Activated CD4-positive, alpha-beta T cell treated with anti-CD3 and anti-CD28 coated beads, Interleukin-10, Interleukin-2, amounts not matched to agents 100 ng/mL and 50 ng/mL, durations not matched to agents 16 hours and 8 hours (primary cell): Measurements from ENCODE around the gene IGF1R.

Experiments
- DNase-seq: peaks from one replicate; pipeline ENCODE4 v3.0.0-alpha.2; 2020

Gene IGF1R

DNA sequence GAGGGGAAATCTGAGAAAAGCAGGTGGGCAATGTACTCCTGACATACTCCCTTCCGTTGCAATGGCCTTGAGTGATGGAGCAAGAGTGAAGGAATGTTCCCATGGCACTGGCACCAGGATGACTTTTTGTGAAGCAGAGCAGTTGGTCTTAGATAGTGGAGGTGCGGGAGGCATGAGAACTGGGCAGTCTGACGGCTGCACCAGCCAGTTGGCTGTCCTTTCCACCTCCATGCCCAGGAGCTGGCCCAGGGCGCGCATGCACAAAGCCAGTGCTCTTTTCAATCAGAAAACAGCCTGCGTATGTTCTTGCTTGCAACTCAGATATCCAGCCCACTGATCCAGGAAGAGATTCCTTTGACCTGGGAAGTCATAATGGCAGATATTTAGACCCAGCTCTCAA is 222.4 kb downstream of the IGF1R start:
- no peak for DNase-seq

- DNase-seq = no peak
Measured at GRCh38 chr15:98872774-98873173, 224.4 kb downstream of the IGF1R start.

DNA sequence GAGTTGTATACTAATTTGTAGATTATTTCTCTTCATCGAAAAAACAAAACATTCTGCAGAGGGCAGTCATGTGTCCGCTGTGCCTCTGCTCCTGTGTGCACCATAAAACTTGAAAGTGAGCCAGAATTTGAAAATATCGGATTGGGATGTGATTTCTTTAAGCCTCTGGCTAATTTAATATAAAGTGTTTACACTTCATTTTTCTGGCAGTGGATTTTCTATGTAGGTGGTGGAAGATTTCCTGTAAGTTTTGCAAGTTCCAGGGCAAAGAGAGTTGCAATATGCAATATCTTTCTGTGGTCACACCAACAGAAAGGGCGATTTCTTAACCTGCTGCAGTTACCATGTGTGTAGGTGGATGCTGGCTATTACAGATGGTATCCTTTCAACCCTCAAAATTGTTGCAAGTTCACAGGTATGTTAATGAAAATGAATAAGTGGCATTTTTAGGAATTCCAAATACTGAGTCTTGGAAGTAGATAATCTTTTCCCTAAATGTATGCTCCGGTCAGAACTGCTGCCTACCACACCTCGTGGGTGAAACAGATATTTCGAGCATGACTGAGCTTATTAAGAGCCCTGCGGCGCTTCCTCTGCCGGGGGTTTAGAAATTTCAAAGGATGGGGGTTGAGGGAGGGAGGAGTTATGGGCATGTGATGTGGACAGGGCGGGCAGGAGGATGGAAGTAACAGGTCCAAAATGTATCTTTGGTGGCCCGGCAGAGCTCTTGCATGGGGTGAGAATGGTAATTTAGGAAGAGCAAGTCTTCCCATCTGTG is 225.3 kb downstream of the IGF1R start:
- no peak for DNase-seq

- DNase-seq = no peak
Measured at GRCh38 chr15:98874370-98874769, 226.0 kb downstream of the IGF1R start.

- DNase-seq = no peak
Measured at GRCh38 chr15:98874773-98875172, 226.4 kb downstream of the IGF1R start.

DNA sequence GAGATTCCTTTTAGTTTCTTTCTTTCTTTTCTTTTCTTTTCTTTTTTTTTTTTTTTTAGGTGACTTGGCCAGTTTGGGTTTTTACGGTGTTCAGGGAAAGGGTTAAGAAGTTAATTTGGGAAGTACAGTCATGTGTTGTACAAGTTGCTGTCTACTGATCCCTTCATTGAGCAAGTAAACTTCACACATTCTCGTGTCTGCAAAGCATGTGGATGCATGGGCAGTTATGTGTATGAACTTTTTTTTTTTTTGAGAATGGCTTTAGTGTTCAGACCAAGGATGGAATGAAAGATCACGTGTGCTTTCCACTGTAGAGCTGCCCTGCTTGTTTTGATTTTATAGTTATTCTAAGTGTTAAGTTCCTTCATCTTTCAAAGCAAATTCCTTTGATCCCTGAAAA is 227.0 kb downstream of the IGF1R start:
- DNase-seq = no peak

DNA sequence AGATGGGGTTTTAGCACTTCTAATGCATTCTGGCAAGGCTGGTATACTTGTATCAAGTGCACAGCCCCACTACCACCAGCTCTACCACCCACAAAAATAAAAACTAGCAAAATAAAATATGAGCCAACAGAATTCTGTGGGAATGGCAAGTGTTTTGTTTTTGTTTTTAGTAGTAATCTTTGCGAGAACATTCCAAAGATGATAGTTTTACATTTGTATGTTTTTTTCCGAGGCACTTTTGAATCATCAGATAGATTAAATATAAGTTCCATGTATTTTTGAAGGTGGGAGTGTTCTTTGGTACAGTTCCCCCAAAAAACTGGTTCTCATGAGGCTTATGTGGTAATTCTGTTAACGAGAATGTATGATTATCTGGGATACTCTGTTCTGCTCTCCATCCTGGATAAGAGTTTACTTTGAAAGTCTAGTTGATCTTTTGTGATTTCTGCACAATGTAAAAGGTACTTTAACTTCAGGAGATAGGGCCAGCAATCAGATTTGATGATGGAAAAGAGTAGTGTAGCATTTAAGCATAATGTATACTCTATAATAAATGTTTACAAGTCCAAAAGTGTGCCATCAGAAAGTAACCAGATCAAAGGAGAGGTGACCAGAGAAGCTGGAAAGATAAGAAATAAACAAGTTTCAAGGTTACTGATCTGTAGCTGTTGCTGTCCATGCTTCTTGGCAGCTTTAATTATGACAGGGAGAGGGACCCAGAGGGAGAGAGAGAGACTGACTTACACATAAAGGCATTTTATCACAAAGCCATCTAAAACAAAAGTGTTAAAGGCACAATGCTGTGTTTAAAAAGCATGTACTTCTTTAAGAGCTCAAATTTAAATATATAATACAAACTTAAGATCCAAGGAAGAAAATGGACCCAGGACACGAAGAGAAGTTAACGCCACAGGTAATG is 228.4 kb downstream of the IGF1R start:
- no peak for DNase-seq

- DNase-seq = no peak
Measured at GRCh38 chr15:98878172-98878571, 229.8 kb downstream of the IGF1R start.

DNA sequence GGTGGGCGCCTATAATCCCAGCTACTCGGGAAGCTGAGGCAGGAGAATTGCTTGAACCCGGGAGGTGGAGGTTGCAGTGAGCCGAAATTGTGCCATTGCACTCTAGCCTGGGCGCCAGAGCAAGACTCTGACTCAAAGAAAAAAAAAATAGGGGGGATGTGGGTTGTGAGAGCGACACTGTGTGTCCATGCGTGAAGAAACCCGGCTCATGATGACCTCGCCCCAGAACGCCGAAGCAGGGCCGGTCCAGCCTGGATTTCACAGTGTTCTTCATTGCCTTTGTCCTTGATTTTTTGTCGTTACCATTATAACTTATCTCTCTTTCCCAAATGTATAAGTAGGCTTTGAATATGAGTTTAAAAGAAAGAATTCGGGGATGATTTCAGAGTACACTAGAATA is 230.5 kb downstream of the IGF1R start:
- DNase-seq = no peak

DNA sequence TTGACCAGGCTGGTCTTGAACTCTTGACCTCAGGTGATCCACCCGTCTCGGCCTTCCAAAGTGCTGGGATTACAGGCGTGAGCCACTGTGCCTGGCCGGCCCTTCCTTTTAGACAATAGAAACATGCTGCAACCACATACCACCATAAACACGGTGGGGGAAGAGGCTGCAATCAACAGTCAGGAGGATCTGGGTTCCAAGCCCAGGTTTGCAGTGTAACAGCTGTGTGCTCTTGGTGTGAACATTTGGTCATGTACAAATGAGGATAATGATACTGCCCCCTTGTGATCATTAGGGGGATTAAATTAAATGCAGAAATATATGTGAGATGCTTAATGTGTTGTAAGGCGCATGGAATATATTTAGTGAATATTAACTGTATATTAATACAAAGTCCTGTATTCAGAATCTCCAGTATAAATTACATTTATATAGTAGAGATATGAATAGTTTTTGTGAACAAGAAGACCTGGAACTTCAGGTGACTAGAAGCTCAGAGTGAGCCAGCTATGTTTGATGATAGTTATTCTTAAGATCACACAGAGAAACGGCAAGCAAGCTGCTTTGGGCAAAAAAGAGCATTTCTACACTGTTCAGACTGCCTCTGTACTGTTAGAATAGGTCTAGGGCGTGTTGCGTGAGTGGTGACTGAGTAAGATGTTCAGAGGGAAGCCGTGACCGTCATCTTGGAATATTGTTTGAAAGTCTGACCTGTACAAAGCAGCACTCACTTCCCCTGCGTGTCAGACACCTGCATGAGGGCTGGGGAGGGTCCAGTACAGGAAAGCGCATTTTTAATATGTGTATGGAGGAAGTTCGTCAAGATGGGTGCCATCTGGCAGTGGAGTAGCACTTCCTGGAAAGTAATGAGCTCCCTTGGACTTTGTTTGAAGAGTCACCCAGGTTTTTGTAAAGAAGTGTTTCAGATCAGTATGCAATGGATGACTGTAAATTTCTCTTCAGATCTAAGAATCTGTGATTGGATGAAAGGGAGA is 233.5 kb downstream of the IGF1R start:
- peak; percentile 46 for DNase-seq

DNA sequence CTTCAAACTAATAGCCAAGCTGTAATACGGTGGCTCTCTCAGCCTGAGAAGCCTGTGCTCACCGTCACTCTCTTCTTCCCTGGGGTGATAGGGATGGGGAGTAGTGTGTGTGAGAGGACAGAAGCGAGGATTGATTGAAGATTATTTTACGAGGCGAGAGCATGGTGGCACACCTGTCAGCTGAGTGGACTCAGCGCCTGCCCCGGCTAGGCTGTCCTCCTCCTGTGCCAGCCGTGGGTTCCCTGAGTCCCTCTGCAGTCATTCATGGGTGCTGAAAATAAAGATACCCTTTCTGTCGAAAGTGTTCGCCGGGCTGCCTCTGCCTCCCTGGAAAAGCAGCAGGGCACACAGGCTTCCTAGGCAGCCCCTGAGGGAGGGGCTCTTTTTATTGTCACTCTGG is 235.1 kb downstream of the IGF1R start:
- no peak for DNase-seq

- no peak for DNase-seq
Measured at GRCh38 chr15:98884894-98885293, 236.6 kb downstream of the IGF1R start.

- DNase-seq = no peak
Measured at GRCh38 chr15:98887976-98888375, 239.6 kb downstream of the IGF1R start.

- DNase-seq = no peak
Measured at GRCh38 chr15:98888820-98889479, 240.6 kb downstream of the IGF1R start.

DNA sequence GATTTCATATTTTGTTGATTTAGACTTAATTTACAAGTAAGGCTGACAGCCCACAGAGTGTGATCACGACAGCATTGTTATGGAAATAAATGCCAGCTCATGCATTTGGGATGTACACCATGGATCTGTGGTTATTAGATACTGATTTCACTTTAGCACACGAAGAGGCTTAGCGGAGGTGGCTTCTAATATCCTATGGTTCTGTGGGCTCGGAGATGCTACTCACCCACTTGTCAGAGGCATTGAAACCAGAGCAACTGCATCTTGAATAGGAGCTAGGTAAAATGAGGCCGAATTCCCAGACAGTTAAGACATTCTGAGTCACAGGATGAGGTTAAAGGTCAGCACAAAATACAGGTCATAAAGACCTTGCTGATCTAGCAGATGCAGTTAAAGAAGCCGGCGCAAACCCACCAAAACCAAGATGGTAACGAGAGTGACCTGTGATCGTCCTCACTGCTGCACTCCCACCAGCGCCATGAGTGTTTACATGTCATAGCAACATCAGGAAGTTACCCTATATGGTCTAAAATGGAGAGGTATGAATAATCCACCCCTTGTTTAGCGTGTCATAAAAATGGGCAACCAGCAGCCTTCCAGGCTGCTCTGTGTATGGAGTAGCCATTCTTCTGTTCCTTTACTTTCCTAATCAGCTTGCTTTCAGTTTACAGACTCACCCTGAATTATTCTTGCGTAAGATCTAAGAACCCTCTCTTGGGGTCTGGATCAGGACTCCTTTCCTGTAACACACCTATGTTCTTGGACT is 241.8 kb downstream of the IGF1R start:
- no peak for DNase-seq

DNA sequence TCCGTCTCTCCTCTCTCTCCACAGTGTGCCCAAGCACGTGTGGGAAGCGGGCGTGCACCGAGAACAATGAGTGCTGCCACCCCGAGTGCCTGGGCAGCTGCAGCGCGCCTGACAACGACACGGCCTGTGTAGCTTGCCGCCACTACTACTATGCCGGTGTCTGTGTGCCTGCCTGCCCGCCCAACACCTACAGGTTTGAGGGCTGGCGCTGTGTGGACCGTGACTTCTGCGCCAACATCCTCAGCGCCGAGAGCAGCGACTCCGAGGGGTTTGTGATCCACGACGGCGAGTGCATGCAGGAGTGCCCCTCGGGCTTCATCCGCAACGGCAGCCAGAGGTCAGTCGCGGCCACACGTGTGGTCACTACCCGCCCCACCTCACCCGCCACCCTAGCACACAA is 243.0 kb downstream of the IGF1R start:
- no peak for DNase-seq

DNA sequence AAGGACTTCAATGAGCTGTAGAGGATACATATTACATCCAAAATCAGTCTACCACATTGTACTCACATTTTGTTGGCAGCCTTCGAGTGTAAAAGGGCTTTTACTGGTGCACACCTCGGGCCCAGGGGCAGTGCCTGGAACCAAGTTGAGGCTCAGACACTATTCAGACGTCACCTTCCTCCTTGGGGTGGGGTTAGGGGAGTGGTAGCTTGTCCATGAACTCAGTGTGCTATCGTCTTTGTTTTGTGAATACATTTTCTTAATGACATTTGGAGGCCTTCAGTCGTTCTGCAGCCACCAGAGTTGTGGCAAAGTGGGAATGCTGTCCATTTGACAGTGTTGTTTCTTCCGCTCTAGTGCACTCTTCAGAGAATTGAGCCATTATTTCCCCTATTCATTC is 245.1 kb downstream of the IGF1R start:
- DNase-seq = no peak

DNA sequence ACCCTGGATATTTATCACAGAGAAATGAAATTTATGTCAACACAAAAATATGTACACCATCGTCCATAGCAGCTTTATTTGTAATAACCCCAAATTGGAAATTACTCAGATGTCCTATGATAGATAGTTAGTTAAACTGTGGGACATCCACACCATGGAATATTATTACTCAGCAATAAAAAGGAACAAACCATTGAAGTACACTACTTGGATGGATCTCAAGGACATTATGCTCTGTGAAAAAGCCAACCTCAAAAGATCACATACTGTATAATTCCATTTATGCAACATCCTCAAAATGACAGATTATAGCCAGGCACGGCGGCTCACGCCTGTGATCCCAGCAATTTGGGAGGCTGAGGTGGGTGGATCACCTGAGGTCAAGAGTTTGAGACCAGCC is 246.0 kb downstream of the IGF1R start:
- no peak for DNase-seq

DNA sequence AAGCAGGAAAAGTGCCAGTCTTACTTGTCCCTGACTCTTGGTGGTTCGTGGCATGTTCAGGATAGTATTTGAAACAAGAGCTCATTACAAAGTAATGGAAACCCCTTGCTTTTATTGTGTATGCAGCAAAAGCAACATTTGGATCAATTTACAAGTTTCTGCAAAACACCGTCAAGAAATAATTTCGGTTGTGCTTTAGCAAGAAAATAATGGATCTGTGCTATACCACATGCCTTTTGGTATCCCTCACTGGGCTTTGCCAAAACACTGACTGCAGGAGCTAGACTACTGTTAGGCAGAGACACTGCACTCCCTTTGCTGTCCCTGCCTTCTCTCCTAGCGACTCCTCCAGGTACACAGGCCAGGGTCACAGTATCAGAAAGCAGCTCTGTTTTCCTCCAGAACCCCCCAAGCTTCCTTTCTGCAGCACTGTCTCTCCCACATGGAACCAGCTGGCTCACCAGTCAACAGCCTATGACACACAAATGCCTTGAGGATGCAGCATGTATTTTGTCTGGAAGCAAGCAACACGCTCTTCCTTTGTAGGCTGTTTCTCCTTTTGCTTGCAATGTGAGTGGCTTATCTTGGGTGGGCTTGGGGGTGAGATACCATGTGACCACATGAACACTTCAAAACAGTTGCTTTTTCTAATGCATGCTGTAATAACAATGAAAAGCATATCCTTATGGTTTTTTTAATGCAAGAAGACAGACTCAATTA is 247.8 kb downstream of the IGF1R start:
- DNase-seq = no peak

DNA sequence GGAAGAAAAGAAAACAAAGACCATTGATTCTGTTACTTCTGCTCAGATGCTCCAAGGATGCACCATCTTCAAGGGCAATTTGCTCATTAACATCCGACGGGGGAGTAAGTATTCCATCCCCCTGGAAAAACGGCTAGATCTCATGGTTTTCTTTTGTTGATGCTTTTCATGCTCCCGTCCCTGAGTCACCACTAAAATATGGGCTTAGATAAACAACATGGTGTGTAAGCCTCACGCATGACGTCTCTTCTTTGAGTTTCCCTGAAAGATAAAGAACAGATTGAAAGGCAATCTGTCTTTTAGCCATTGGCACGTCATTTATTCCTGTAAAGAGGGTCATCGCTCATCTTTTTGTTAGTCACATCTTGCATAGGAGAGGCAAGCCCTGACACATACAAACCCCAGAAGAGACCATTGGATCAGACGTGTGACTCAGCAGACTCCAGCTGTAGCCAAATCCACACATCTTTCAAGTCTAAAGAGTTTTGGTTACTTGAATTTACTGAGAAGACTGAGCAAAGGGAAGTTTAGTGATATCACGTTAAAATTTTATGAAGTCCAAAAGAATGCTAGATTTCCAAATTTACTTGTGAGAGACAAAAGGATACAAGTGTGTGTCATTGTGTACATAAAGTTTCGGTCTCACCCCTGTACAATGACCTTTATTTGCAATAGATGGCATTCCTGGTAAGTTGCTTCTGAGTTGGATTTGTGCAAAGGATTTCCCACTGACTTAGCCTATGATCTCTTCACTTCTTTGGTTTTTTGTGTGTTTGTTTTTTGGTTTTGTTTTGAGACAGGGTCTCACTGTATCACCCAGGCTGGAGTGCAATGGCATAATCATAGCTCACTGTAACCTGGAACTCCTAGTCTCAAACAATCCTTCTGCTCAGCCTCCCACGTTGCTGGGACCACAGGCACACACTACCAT is 248.7 kb downstream of the IGF1R start:
- no peak for DNase-seq
